Measurements from ENCODE around the gene HOXC11. TPM values are rescaled to one million over a fixed set of nuclear protein-coding genes. Genes with fewer than 3 reads are reported as not detected.
A peak's percentile ranks its signal among the peaks of the same experiment; 100 is the strongest.

The HOXC11 gene
- total RNA-seq, 4 donors from 2014 or later, result 0.20 to 0.63 (median 0.60) TPM; not detected in 1

- Histone ChIP-seq H3K4me1 (peaks cover 0 to 51% (median 11%) of the 10 kb centered on the region in 4 donors), H3K27me3 (peaks cover 0 to 89% of the 10 kb centered on the region in 2 donors), H3K9me3 (no peaks in the 10 kb centered on the region), H3K36me3 (no peaks in the 10 kb centered on the region), H3K27ac (peak overlapping the region in 1 of 4 donors; percentile 32), H3K4me3 (no peak overlapping the region)
- WGBS, 2 donors, result 28 to 29% methylated on average over 5 of the region's 5 CpGs
- TF ChIP-seq POLR2A (IDR thresholded peaks at IDR 0.05) (no peak), EP300 (IDR thresholded peaks at IDR 0.05) (no peak), CTCF (IDR thresholded peaks at IDR 0.05) (no peak)
- DNase-seq (ENCODE audit: low spot score in 2 of 2), result no peak
Measured at GRCh38 chr12:53988541-53989226, 15.8 kb downstream of the HOXC11 start.

- 18 to 23% methylated on average over 28 of the region's 28 CpGs for WGBS, 2 donors
- no peak for DNase-seq (ENCODE audit: low spot score in 2 of 2)
- no peak for TF ChIP-seq POLR2A (IDR thresholded peaks at IDR 0.05)
- no peak for TF ChIP-seq EP300 (IDR thresholded peaks at IDR 0.05)
- TF ChIP-seq CTCF (IDR thresholded peaks at IDR 0.05), result peak in 4 of 5 experiments; percentile 14 to 50 (median 30)
- peak overlapping the region in 3 of 4 donors; percentile 3 to 36 (median 20) for H3K4me3 ChIP-seq
- H3K27ac ChIP-seq, result peak overlapping the region in 1 of 4 donors; percentile 13
- H3K36me3 ChIP-seq, result no peaks in the 10 kb centered on the region
- peaks cover 0 to 88% of the 10 kb centered on the region in 2 donors for H3K27me3 ChIP-seq
- peaks cover 0 to 51% (median 17%) of the 10 kb centered on the region in 4 donors for H3K4me1 ChIP-seq
- H3K9me3 ChIP-seq, result no peaks in the 10 kb centered on the region
Measured at GRCh38 chr12:53989227-53990113, 16.5 kb downstream of the HOXC11 start.

GRCh38 chr12:53990311-53991076 is 17.6 kb downstream of the HOXC11 start:
- Histone ChIP-seq H3K4me3 (no peak overlapping the region), H3K27me3 (peaks cover 0 to 92% of the 10 kb centered on the region in 2 donors), H3K27ac (peak overlapping the region in 1 of 4 donors; percentile 53), H3K36me3 (no peaks in the 10 kb centered on the region), H3K9me3 (no peaks in the 10 kb centered on the region), H3K4me1 (peaks cover 0 to 52% (median 14%) of the 10 kb centered on the region in 4 donors)
- TF ChIP-seq POLR2A (IDR thresholded peaks at IDR 0.05) (no peak), EP300 (IDR thresholded peaks at IDR 0.05) (no peak), CTCF (IDR thresholded peaks at IDR 0.05) (no peak)
- no peak for DNase-seq (ENCODE audit: low spot score in 2 of 2)
- 48 to 61% methylated on average over 26 to 27 of the region's 27 CpGs for WGBS, 2 donors

- 27 to 45% methylated on average over 8 of the region's 8 CpGs for WGBS, 2 donors
- Histone ChIP-seq H3K36me3 (no peaks in the 10 kb centered on the region), H3K27me3 (peaks cover 0 to 92% of the 10 kb centered on the region in 2 donors), H3K27ac (peak overlapping the region in 1 of 4 donors; percentile 53), H3K4me3 (no peak overlapping the region), H3K4me1 (peaks cover 0 to 51% (median 13%) of the 10 kb centered on the region in 4 donors), H3K9me3 (no peaks in the 10 kb centered on the region)
- TF ChIP-seq CTCF (IDR thresholded peaks at IDR 0.05) (no peak), POLR2A (IDR thresholded peaks at IDR 0.05) (no peak), EP300 (IDR thresholded peaks at IDR 0.05) (peak in 1 of 2 donors; percentile 29)
- DNase-seq (ENCODE audit: low spot score in 2 of 2), result no peak
Measured at GRCh38 chr12:53991077-53991460, 18.1 kb downstream of the HOXC11 start.

Data from tibial nerve (tissue), 4 donors.